HFF-Myc (cell line): Measurements from ENCODE around the gene COPS8.
A peak's percentile ranks its signal among the peaks of the same experiment; 100 is the strongest.

Experiments
- DNase-seq: peaks from one replicate; pipeline ENCODE4 v3.0.0-alpha.2; 2011; ENCODE audit warnings: low read depth; ENCODE audit errors: extremely low read depth
- H3K4me3 ChIP-seq: replicated peaks from 2 replicates; pipeline ENCODE4 v1.5.1; 2011; ENCODE audit warnings: low read depth, mild to moderate bottlenecking, control low read depth, low read length
- TF ChIP-seq, protein P1 (sequence below): IDR thresholded peaks from 2 replicates; pipeline ENCODE4 v1.5.1; 2012; ENCODE audit warnings: mild to moderate bottlenecking, low read depth, low read length, control low read depth; ENCODE audit errors: missing control alignments

The COPS8 gene

GRCh38 chr2:237091779-237092436, 6.2 kb downstream of the COPS8 start:
- no peak overlapping the region for H3K4me3 ChIP-seq
- TF ChIP-seq, protein P1, sequence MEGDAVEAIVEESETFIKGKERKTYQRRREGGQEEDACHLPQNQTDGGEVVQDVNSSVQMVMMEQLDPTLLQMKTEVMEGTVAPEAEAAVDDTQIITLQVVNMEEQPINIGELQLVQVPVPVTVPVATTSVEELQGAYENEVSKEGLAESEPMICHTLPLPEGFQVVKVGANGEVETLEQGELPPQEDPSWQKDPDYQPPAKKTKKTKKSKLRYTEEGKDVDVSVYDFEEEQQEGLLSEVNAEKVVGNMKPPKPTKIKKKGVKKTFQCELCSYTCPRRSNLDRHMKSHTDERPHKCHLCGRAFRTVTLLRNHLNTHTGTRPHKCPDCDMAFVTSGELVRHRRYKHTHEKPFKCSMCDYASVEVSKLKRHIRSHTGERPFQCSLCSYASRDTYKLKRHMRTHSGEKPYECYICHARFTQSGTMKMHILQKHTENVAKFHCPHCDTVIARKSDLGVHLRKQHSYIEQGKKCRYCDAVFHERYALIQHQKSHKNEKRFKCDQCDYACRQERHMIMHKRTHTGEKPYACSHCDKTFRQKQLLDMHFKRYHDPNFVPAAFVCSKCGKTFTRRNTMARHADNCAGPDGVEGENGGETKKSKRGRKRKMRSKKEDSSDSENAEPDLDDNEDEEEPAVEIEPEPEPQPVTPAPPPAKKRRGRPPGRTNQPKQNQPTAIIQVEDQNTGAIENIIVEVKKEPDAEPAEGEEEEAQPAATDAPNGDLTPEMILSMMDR, result no peak
- DNase-seq, result no peak

- TF ChIP-seq, protein P1, result no peak
- H3K4me3 ChIP-seq, result no peak overlapping the region
- DNase-seq, result no peak
Observed at GRCh38 chr2:237092506-237092905, 6.8 kb downstream of the COPS8 start.

DNA sequence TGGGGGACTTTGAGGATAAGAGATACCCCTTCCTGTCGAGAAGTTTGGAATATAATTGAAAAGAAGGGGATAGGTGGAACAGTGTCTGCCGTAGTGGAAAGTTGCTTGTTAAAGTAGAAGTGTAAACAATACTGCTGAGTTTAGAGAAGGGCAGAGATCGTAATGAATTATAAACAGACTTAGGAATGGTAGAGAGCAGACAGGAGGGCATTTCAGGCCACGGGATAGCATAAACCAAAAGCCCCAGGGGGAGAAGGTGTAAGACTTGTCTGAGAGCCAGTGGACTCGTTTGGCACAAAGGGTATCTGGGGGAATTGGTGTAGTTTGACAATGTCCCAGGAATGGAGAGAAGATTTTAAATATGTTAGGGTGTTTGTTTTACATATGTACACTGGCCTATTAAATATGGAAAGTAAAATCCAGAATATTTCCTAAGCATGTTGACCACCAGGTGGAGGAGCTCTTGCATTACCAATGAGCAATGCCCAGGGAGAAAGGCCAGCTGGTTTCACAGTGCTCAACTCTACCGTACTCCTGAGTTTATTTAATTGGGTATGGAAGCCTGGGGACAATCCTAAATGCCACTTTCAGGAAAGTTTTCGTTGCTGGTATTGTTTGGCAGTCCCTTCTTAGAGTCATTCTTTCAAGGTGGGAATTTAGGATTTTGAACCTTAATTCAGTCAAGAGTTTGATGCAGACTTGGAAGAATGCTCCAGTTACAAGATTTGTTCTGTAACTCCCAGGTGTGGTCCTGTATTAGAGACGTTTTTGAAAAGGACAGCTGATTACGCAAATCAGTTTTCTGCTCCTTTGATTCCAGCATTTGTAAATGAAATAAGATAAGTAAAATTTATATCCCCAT, 7.5 kb downstream of the COPS8 start:
- TF ChIP-seq, protein P1, result peak; percentile 58
- DNase-seq, result peak; percentile 55
- H3K4me3 ChIP-seq, result no peak overlapping the region

DNA sequence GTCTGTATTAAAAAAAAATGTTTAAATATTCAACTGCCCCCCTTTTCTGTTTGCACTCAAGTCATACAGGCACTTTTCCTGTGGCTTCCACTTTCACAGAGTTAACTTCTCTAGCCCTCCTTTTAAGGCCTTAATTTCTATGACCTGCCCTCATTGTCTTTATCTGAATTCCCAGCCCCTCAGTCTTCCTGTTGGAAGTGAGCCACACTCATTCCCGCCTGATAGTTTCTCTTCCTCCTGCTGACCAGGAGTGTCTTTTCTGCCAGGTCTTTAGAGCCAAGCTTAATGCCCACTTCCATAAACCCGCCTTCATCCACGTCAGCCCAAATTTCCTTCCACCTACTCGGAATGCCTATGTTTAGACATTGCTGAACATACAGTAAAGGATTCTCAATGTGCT, 10.5 kb downstream of the COPS8 start:
- H3K4me3 ChIP-seq, result no peak overlapping the region
- no peak for DNase-seq
- TF ChIP-seq, protein P1, result no peak

DNA sequence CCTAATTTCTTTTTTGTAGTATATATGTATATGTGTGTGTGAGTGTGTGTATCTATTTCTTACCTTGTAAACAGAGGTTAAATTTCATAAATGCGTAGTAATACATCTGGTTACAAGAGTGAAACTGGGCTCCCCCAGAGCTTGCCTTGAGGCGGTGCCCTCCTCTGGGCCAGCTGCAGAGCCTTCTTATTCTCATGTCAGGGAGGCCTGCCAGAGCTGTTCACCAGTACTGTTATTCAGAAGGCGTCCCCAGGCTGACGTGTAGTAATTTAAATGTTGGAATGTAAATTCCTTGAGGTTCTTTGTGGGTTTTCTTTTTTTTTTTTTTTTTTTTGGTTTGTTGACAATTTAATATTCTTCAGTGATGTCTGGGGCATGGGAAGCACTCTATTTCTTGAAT, 11.2 kb downstream of the COPS8 start:
- H3K4me3 ChIP-seq, result no peak overlapping the region
- TF ChIP-seq, protein P1, result no peak
- DNase-seq, result no peak

DNA sequence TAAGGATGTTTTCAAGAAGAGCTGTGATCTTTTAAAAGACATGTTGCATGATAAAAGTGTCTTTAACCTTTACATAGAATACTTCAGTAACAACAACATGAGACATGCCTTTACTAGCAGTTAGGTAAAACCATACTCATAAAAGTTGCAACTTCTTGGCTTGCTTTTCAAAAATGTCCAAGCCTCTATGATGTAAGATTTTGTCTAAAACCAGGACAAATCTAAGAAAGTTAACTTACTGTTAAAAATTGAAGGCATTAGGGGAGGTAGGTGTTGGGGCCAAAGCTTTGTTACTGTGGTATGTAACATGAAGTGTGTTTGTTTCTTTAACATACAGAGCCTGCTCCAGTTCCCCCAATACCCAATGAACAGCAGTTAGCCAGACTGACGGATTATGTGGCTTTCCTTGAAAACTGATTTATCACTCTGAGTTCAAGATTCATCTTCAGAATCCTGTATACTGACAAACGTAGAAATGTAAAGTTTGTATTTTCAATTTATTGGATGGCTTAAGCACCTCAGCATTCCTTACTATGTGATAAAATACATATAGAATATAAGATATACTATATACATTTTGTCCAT, 11.7 kb downstream of the COPS8 start:
- no peak overlapping the region for H3K4me3 ChIP-seq
- TF ChIP-seq, protein P1, result no peak

More for the DNA sequence above, 11.7 kb downstream of the COPS8 start:
- no peak for DNase-seq
